Cardiac muscle cell (in vitro differentiated cells and primary cell): Measurements from ENCODE around the gene NATD1. TPM values are rescaled to one million over a fixed set of nuclear protein-coding genes. Genes with fewer than 3 reads are reported as not detected.

Experiments
- DNase-seq, 2 donors: peaks; one replicate each; pipeline versions ENCODE4 v3.0.0 to v3.0.0-alpha.2; 2010 to 2017; ENCODE audit warnings: low read depth in 1 of 2, low spot score in 1 of 2
- H3K27ac ChIP-seq: fragments of 200-600 bp; sonication (generic); 2 replicates; pipeline ENCODE4 v1.5.1; 2016
- H3K27me3 ChIP-seq: fragments of 200-600 bp; sonication (generic); 2 replicates; pipeline ENCODE4 v1.6.0; 2016; ENCODE audit warnings: control low read depth
- H3K36me3 ChIP-seq: fragments of 200-600 bp; sonication (generic); 2 replicates; pipeline ENCODE4 v1.5.1; 2016; ENCODE audit warnings: control low read depth
- H3K4me1 ChIP-seq: fragments of 200-600 bp; sonication (generic); 2 replicates; pipeline ENCODE4 v1.8.1; 2017; ENCODE audit warnings: low read depth, mild to moderate bottlenecking, mixed run types
- H3K4me3 ChIP-seq: fragments of 200-600 bp; sonication (generic); 2 replicates; pipeline ENCODE4 v1.5.1; 2016; ENCODE audit warnings: mild to moderate bottlenecking
- H3K9me3 ChIP-seq: fragments of 200-600 bp; sonication (generic); 2 replicates; pipeline ENCODE4 v1.5.1; 2017; ENCODE audit warnings: low read depth, mild to moderate bottlenecking, control low read depth
- polyA plus RNA-seq: library from polyadenylated mRNA; unstranded; fragments of >200 nt; fragmentation: Nextera tagmentation; extraction: Ambion mirVana; gene quantifications from 2 replicates; pipeline ENCODE4 v1.2.1, GENCODE V29; 2016
- total RNA-seq: library from RNA; depleted of rRNA; stranded (reverse); fragments of >200 nt; gene quantifications from 2 replicates; pipeline ENCODE4 v1.2.3, GENCODE V29; 2016
- TF ChIP-seq, protein P1 (sequence below): IDR thresholded peaks from 2 replicates; pipeline ENCODE4 v1.5.1; 2012; ENCODE audit warnings: low read depth, mild to moderate bottlenecking, low read length

Gene NATD1
- total and polyA plus RNA-seq, 2 experiments from 2014 or later = 12.7 to 28.4 TPM

GRCh38 chr17:21291357-21291756 is 38.1 kb upstream of the NATD1 start:
- no peak for DNase-seq
- H3K27ac ChIP-seq = no peak overlapping the region
- TF ChIP-seq, protein P1, sequence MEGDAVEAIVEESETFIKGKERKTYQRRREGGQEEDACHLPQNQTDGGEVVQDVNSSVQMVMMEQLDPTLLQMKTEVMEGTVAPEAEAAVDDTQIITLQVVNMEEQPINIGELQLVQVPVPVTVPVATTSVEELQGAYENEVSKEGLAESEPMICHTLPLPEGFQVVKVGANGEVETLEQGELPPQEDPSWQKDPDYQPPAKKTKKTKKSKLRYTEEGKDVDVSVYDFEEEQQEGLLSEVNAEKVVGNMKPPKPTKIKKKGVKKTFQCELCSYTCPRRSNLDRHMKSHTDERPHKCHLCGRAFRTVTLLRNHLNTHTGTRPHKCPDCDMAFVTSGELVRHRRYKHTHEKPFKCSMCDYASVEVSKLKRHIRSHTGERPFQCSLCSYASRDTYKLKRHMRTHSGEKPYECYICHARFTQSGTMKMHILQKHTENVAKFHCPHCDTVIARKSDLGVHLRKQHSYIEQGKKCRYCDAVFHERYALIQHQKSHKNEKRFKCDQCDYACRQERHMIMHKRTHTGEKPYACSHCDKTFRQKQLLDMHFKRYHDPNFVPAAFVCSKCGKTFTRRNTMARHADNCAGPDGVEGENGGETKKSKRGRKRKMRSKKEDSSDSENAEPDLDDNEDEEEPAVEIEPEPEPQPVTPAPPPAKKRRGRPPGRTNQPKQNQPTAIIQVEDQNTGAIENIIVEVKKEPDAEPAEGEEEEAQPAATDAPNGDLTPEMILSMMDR = no peak
- no peak overlapping the region for H3K4me3 ChIP-seq
- H3K27me3 ChIP-seq = peaks cover 4% of the 10 kb centered on the region
- no peaks in the 10 kb centered on the region for H3K9me3 ChIP-seq
- no peaks in the 10 kb centered on the region for H3K36me3 ChIP-seq
- H3K4me1 ChIP-seq = peaks cover 6% of the 10 kb centered on the region

DNA sequence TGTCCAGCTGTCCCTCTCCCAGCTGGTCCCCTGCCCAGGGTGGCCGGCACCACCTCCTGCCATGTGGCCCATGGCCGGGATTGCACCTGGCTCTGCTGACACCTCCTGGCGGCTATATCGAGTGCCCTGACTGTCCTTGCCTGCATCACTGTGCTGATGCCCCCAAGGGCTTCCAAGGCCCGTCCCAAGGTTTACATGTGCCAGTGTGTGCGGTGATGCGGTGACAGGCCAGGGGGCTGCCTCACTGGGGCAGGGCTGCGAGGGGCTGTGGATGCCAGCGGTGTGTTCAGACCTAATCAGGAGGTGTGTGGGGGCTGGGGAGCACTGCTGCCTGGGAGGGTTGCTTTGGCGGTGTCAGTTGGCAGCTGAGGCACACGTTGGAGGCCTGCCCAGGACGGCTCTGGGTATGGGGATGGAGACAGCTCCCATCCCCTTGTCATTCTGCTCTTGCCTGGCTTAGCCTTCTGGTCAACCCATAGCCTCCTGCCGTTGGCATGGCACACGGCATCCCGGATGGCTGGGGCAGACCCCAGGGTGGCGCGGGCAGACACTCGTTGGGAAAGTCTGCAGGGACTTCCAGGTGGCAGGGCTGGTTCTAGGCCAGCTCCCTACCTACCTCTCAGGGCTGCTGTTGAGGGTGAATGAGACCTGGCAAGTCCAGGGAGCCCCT is 36.8 kb upstream of the NATD1 start:
- Histone ChIP-seq H3K4me3 (no peak overlapping the region), H3K27me3 (peaks cover 4% of the 10 kb centered on the region), H3K27ac (no peak overlapping the region), H3K36me3 (no peaks in the 10 kb centered on the region), H3K9me3 (no peaks in the 10 kb centered on the region), H3K4me1 (peaks cover 12% of the 10 kb centered on the region)
- peak in 1 of 2 donors; percentile 20 for DNase-seq
- TF ChIP-seq, protein P1 = no peak

DNA sequence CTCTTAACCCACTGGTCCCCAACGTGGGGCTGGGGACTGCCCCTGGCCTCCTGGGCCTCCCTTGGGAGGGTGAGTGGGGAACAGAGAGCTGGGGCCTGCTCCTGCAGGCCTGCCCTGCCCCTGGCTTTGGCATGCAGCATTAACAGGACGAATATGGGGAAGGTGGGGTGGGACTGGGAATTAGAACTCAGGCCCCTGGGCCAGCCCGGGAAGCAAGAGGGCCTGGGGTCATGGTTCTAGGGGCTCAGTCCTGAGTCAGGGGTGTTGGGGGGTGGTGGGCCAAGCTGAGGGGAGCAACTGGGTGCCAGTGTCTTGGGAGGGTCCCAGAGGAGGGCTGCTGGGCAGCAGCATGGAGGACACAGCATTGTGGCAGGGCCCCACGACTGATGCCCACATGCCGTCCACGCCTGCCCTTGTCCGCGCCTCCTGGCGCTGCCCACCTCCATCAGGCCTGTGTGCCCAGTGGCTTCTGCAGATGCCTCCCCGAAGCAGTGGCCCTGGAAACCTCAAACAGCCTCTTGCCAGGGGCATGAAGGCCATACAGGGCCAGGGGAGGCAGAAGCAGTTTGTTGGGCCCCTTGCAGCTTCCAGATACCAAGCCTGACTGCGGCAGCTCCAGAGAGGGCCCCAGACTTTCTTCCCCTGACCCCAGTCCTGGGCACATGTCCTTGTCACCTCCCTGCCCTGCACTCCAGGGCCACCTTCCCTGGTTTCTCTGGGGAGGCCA is 36.1 kb upstream of the NATD1 start:
- Histone ChIP-seq H3K4me3 (no peak overlapping the region), H3K27ac (no peak overlapping the region), H3K4me1 (peaks cover 12% of the 10 kb centered on the region), H3K27me3 (peaks cover 4% of the 10 kb centered on the region), H3K36me3 (no peaks in the 10 kb centered on the region), H3K9me3 (no peaks in the 10 kb centered on the region)
- no peak for DNase-seq
- TF ChIP-seq, protein P1 = no peak

DNA sequence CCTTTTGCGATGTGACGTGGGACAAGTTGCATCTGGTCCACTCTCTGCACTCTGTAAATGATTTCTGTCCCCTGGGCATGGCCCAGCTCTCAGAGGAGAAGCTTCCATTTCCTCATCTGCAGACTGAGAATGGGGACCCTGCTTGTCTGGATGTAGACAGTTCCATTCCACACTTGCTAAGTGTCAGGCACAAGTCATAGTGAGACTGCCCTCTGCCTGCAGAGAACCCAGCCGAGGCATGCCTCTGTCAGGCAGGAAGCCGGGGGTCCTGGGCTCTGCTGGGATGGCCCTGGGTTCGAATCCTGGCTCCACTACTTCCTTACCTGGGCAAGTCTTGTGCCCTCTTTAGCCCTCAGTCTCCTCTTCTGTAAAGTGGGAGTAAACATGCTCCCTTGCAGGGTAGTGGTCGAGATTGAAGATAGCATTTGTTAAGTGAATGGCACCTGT is 35.4 kb upstream of the NATD1 start:
- Histone ChIP-seq H3K27me3 (peaks cover 4% of the 10 kb centered on the region), H3K36me3 (no peaks in the 10 kb centered on the region), H3K9me3 (no peaks in the 10 kb centered on the region), H3K27ac (no peak overlapping the region), H3K4me3 (no peak overlapping the region), H3K4me1 (peaks cover 12% of the 10 kb centered on the region)
- DNase-seq = no peak
- TF ChIP-seq, protein P1 = no peak

DNA sequence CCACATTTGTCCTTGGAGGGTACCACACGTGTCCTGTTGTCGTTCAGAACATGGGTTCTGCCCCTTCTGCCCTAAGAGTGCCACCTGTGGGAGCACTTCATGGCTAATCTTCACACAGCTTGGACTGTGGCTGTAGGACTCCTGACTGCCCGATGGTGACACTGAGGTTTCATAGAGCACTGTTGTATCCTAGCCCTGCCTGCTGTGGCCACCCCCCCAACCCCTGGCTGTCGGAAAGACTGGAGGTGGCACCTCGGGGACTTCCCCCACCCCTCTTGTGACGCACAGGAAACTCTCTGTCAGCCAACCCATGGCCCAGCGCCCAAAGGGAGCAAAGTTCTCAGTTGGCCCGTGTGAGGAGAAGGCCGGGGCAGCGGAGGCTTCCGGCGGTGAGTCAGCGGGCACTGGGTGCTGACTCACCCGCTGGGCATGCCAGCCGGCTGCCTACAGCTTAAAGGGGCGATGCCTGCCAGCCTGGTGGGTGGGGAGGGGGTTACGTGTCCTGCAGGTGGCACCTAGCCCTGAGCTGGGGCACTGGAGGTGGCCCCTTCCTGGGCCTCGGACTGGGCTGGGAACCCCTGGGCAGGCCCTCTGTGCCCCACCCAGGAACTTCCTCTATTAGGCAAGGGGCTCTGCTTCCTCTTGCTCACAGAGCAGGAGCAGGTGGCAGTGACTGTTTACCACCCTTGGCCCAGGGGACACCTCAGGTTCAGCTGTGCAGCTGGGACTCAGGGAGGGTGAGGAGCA is 34.7 kb upstream of the NATD1 start:
- Histone ChIP-seq H3K27ac (no peak overlapping the region), H3K9me3 (no peaks in the 10 kb centered on the region), H3K4me1 (peaks cover 12% of the 10 kb centered on the region), H3K27me3 (peaks cover 4% of the 10 kb centered on the region), H3K4me3 (no peak overlapping the region), H3K36me3 (no peaks in the 10 kb centered on the region)
- TF ChIP-seq, protein P1 = no peak
- peak in 1 of 2 donors; percentile 97 for DNase-seq
